HuH-7.5 (cell line): ENCODE data around the gene ATP11C.
"Not testable (repeated sequence)": the region's sequence is repeated elsewhere in the genome, so short reads cannot be mapped to it uniquely, and the experiment has no call there.

Source experiments
- DNase-seq: peaks from one replicate; pipeline ENCODE4 v3.0.0; 2011; ENCODE audit warnings: low spot score

Gene ATP11C

DNA sequence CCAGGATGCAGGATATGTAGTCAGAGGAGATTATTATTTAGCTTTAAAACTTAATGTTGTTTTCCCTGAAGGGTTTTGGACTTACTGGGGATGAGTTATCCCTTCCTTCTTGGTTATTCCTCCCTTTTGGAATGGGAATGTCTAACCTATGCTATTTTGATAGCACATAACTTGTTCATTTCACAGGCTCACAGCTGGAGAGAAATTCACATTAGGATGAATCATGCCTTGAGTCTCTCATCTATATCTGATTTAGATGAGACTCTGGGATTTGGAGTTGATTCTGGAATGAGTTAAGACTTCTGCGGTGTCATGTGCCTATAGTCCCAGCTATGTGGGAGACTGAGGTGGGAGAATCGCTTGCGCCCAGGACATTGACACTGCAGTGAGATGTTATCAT lies 81.1 kb downstream of the ATP11C start:
- DNase-seq, result no peak

DNA sequence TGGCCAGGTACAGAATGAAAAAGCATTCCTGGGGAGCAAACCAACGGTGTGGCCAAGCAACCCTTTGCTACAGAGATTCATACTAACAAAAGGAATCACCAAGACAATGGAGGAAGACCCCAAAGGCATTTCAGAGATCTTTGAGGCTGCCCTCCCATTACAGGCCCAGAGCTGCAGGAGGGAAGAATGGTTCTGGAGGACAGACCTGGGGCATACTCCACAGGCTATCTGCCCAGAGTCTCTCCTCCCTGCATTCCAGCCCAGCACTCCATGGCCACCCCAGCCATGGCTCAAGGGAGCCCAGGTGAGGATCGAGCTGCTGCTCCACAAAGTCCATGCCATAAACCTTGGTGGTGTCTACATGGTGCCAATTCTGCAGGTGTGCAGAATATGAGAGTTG lies 81.9 kb downstream of the ATP11C start:
- DNase-seq, result no peak

DNA sequence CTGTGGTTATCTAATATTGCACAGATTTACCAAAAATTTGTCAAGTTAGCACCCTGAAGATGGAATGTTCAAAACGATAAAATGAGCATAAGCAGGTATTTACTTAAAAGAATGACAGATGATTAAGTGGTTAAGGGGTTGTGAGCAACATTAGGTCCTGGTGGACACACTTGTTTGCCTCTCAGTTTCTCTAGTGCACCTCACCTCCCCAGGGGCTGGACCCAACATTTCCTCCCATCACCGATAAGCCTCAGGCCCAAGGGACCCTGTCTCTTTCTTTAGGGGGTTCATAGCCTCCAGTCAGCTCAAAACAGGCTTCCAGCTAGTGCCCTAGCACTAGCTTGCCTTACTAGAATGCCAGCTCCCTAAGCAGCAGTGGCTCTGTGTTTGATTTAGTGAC lies 88.0 kb downstream of the ATP11C start:
- no peak for DNase-seq

DNA sequence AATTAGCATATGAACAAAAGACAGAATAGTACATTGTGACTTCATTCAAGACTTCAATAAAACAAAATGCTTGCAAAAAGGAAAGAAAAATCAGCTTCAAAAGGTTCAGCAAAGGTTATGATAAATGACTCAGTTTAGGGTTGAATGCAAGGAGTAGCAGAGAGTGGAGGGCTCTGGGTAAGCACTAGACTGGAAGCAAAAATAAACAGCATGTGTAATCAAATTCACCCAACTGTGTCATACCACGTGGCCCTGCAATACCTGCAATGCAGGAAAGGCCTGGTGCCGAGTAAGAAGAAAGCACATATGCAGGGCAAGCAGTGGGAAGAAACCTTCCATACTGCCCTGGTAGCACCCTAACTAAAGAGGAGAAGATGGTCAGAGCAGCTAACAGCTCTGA lies 88.7 kb downstream of the ATP11C start:
- DNase-seq, result no peak

DNA sequence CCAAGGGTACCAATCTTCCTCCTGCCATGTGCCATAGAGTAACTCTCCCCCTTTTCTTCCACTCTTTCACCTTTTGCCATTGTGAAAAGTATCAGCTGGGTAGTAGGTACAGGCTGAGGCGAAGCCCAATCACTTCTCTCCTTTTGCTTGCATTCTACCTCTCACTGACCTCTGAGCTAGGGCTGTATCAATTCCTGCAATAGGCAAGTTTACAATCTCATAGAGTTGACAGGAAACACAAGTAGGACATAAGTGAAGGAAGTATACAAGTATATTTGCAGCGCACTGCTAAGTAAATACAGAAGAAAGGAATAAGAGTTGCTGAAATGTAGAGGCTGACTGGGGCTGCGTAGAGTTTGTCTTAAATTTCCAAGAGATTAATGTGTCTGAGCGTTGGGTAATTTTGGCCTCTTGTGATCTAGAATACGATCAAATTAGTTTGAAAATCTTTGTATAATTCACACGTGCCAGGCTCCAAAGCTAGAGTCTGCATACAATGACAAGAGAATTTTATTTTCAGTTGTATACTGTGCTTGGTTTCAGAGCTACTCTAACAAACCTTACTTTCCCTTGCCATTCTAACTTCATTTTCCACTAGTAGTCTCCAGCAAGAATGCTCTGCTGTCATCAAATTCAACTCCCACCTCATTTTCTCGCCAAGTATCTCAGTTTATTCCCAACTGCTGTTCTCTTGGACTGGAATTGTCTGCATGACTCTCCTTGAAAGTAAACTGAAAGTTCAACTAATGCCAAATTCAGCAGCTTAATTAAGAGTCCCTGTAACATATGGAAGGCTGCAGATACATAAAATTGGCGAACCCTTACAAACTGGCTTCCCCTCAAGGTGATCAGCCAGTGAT lies 90.3 kb downstream of the ATP11C start:
- DNase-seq, result no peak

DNA sequence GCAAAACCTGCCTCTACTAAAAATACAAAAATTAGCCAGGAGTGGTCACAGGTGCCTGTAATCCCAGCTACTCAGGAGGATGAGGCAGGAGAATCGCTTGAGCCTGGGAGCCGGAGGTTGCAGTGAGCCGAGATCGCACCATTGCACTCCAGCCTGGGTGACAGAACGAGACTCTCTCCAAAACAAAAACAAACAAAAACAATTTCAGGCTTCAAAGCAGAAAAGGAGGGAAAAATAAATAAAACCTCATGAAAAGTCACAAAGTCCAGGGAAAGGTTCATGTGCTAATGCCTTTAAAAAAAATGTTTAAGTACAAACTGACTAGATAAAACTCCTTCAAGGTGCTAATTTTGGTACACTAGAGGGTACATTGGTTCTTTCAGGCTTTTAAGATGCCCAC lies 96.5 kb downstream of the ATP11C start:
- DNase-seq, result not testable (repeated sequence)

DNA sequence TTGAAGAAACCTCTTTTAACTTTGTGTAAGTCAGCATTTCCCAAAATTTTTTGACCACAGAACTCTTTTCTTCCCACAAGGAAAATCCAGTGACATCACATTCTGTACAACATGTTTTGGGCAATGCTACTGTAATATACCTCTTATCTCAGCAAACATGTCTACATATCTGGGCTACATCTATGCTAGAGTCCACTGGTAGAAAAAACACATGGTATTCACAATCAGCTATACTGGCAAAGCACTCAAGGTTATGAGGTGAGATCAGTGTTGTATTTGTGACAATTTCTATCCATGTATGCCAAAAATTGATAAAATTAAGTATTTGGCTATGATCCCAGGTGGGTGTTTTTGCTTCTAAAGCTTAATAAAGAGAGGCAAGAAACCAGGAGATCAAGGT lies 98.0 kb downstream of the ATP11C start:
- no peak for DNase-seq

DNA sequence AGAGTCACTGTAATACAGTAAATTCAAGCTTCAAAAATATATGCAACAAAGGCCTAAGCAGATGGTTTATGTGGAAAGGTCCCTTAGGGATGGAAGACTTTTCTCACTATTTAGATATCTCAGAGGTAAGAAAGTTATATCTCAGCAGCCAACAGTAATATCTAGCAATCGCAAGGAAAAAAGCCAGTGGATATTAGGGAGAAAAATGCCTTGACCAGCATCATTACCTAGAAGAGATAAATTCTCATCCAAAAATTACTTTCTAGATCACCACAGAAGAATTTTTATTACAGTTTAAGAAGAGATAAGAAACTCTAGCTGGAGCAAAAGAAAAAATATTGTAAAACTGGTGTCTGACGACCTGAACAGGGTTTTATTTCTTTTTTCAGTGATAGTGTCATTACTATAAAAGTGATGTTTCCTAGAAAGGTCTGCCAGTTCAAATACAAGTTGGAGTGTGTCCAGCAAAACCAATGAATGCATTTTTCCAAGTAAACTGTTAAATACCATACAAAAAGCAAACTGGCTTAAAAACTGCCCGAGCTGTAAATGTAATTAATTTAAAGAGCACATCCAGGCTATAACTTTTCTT lies 100.0 kb downstream of the ATP11C start:
- no peak for DNase-seq

DNA sequence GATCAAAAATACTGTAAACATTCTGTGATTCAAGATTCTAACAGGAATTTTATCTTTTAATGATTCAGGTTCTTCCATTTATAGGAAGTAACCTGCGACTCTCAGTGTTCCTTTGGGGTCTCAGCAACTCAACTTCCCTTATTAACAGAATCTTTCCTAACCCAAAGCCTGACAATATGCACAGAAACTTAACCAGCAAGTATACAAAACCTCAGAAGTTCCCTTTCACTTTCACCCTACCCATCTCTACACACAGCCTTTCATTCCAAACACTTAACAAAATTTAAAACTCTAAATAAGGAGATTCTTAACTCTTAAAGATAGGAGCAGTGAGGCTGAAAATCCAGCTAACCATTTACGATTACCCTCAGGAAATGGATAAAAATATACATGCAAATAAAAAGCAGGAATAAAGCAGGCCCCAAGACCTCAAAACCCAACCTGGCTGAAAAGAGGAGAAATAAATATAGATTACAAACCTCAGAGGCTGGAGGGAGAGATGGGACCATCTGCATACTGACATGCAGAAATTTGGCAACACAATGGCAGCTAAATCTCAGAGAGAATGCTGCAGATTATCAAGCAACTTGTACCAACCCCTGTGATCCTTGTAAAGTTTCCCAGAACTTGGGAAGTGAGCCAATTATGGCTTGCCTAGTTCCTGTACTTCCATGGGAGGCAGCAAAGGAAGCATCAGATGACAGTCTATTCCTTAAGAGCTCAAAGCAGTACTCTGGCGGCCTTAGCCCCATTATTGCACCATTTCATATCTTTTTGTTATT lies 101.0 kb downstream of the ATP11C start:
- DNase-seq, result no peak

DNA sequence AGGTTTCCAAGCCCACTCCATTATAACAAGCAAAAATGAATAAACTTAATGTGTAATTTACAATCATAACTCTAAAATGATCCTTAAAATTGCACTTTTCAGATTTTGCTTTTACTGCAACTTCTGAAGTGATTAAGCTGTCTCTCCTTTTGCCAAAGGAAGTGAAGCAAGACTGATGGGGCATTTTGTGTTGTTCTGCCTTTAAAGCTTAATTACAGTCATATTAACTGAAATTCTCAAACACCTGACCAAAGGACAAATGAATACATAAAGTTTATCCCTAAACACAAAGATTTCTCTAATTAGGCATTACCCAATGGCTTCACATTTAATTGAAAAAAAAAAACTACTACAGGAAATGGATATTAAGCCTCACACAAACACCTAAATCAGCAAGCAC lies 101.8 kb downstream of the ATP11C start:
- DNase-seq, result no peak

DNA sequence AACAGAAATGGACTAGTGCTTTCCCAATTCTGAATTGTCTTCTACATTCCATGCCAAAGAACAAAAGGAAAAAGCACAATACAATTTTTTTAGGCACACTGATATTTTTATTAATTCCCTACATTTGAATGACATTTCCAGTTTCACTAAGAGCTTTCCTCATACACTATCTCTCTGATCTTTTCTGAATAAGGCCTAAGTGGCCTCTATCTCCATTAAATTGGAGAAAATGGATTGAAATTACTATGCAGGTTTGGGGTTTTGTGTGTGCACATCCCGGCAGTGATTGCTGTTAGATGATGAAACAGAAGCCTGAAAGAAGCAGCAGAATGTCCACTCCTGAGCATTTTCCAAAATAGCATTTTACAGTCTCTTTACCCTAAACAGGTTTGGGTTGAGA lies 104.0 kb downstream of the ATP11C start:
- DNase-seq, result no peak

DNA sequence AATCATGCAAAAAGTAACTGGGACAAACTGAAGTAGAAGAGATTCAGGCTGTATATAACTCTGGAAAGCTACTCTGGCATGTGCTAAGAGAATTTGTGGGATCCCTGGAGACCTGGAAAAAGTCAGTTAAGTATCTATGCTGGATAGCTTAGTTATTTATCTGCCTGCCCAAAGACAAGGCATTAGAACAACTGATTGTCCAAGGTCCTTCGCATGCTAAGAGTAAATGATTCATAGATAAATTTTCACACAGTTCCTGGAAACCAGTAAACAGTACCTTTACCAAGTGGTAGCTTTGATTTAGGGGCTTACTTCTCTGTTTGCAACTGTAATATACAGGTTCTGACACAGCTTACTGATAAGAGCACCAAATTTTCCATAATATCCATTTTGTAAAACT lies 104.8 kb downstream of the ATP11C start:
- no peak for DNase-seq

DNA sequence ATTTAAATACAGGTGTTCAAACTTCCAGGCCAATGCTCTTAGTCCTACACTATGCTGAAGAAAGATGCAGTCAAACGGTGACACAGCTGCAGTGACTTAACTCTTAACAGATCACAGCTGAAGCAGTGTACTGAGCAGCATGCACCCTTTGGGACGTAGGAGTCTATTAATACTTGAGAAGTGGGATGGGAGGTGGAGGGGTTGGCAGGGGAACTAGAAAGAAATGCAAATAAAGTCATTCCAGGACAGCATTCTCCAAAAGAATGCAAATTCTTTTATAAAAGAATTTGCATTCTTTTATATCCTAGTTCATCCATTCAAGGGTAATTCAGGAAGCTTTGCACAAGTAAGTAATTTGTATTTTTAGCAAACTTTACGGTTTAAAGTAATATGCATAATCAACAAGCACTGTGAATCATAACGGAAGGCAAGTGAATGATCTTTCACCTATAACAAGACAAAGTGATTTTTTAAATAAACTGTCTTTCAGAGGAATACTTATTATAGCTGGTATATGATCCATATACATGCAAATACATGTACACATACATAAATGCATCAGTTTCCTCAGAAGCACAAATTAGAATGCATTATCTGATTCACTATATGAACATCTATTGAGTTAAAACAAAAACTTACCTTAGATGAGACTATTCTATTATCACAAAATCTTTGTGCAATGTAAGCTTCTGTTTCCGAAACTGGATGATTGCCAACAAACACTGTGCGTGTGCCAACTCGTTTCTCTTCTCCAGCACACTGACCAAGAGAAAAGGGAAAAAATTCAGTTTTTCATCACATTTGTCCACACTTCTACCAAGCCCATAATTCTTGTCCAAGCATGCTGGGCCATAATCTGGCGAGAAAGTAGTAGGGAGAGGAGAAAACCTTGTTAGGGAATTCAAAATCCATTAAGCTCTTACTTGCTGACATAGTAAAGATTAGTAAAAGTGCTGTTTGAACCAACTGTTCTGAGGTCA lies 106.5 kb downstream of the ATP11C start:
- no peak for DNase-seq

DNA sequence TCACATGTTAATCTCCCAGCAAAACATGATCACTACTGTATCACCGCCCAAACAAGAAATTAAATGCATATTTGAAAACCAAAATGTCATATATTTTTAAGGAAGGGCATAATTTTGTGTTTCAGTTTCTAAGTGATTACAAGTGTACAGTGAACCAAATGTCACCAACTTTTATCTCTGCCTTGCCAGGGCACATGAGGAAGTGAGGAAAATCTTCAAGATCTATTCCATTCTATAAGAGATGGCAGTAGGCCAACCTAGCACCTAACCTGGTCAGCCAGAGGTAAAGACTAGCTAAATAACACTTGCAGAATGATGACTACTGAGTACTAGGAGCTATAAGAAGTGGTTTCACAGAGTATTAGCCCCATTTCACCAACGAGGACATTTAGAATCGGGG lies 107.2 kb downstream of the ATP11C start:
- no peak for DNase-seq

DNA sequence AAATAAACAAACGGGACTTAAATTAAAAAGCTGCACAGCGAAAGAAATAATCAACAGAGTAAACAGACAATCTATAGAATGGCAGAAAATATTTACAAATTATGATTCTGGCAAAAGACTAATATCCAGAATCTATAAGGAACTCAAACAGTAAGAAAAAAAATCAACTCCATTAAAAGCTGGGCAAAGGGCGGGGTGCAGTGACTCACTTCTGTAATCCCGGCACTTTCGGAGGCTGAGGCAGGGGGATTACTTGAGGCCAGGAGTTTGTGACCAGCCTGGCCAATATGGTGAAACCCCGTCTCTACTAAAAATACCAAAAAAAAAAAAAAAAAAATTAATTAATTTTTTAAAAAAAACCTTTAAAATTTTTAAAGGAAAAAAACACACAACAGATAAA lies 109.0 kb downstream of the ATP11C start:
- DNase-seq, result no peak

DNA sequence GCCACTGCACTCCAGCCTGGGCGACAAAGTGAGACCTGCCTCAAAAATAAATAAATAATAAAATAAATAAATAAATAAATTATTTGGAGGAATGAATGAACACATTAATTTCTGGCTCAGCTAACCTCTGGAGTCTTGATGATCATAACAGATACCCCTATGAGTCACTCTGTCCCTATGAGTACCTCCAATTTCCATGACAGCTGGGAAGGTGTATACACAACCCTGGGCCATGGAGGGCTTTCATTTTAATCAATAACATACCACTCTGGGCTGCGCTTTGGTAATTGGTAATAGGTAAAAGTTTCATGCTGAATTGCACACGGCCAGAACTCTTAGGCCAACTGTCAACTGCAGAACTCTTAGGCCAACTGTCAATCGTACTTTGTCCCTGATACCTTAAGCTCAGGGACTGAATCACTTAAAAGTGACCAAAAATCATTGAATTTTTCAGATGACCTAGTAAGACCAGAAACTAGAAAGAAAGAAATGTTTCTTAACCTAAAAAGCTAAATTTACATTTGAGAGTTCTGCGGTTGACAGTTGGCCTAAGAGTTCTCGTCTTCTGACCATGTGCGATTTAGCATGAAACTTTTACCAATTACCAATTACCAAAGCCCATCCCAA lies 112.4 kb downstream of the ATP11C start:
- no peak for DNase-seq

DNA sequence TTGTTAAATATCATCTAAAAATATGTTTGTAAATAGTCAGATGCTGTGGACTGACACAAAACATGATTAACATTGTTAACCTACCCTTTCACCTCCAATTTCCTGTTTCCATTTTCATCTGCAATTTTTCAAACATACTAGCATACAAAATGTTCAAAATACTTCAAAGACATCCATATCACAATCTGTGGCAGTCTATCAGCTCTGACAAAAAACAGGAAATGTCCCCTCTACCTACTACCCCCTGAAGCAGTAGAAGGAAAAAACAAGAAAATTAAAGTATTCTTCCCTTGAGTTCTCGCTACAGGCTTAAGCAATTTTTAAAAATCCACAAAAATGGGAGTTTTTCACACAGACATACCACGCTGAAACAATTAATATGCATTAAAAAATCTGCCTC lies 116.6 kb downstream of the ATP11C start:
- DNase-seq, result no peak

DNA sequence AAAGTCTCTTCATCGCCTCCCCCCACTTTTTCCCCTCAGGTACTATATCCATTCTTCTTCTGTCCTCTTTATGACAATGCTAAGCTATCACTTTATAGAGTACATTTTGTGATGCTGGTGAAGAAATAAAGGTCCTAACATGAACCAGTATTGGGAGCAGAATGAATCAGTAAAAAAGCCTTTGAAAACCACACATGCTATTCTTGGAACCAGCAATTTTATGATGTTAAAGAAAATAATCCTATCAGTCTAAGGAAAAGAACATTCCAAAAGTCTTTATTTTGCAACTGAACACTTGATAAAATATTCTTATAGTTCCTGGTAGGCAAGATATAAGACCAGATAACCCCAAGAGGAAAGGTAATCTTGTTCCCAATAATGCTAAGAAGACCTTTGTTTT lies 117.1 kb downstream of the ATP11C start:
- no peak for DNase-seq

DNA sequence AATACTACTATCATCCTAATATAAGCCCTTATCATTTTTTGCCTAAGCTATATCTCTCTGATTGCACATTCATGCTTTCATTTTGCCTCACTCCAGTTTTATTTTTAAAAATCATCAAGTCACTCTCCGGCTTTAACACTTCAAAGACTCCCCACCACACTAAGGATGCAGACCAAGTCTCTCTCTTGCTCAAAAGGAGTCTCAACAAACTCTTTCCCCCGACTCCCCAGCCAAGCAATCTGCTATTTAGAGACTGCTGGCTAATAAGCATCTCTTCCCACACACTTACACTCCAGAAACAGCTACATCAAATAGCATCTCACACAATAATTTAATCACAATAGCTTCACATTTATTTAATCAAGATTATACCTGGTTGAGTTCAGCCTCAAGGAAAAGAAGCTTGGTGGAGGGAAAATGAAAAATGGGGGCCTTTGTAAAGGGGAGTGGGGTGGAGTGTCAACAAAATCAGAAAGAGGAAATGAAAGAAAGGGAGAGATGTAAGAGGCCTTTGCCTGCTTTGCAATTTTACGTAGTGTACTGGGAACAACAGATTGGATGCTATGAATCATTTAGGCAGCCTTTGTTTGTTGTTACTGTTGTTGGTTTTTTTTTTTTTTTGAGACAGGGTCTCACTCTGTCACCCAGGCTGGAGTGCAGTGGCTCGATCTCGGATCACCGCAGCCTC lies 120.8 kb downstream of the ATP11C start:
- no peak for DNase-seq

DNA sequence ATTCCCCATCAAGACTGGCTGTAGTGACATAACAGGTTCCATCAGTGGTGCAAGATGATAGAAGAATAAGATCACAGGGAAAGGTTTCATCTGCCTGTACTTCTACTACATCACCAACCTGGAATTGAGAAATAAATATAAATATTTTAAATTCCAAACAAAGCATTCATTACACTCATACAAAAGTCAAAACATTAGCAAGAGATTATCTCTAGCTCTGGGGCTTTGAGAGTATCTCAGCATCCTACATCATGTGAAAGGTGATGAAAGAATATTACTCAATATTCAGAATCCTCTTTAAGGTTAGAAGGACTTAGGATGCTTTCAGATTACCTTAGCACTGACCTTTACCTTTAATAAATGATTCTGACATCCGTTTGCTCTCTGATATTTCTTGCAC lies 128.4 kb downstream of the ATP11C start:
- no peak for DNase-seq

DNA sequence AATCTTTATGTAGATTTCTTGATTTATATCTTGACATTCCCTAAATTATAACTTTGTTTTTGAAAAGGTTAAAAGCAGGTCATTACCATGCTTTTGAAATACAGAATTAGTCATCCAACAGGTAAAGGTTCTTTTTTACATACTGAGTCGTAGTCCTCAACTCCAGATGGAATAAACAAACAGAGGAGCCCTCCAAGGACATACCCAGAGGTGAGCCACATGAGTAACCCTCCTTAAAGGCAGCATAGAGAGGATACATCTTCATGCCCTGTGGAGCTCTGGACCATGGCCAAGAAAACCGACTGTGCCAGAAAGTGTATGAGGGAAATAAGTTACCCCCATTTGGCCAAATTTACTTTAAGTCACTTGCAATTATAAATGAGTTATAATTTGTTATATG lies 129.6 kb downstream of the ATP11C start:
- DNase-seq, result no peak
